Measurements from ENCODE around the gene GIMAP8.
"Not testable (repeated sequence)": the region's sequence is repeated elsewhere in the genome, so short reads cannot be mapped to it uniquely, and the experiment has no call there.

Gene GIMAP8

DNA sequence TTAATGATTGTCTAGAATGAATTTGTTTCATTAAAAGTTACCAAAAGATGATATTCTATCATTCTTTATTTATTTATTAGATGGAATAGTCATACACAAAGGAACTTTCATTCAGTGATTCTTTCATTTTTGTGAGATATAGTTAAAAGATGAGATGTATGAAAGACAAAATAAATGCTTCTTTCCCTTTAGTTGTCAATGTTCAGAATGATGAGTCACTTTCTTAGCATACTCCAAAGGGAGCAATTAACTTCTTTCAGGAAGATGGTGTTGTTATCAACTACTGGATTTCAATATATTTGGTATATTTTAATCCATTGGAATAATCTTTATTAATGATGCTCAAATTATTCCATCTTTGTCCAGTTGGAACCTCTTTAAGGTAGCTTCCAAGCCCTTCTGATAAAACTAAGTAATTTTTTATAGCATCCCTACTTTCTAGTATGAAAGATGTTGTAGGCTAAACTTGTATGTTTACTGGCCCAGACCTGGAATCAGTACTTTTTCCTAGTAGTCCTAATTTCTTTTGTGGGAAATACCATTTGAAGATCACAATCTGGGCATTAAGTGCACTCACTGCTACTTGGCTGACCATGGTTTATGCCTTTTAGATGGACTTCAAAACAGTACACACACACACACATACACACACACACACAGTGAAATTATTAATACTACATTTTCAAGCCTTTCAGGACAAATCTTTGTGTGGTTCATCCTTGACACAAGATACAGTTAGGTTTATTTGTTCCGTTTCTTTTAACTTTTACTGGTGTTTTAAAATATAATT, 66.7 kb downstream of the GIMAP8 start:
- no peak for DNase-seq

DNA sequence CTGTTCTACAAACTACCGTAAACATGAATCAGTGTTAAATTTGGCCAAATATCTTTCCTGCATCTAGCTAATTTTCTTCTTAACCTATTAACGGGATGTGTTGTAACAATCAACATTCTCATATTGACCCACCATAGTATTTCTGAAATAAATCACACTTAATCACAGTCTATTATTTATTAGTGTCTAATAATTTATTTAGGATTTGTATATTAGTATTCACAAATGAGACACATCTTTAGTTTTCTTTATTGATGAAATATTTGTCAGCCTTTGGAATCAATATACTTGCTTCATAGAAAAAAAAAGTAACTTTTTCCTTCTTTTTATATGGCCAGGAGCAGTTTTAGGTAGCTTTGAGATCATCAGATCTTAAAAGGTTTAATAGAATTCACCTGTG, 68.9 kb downstream of the GIMAP8 start:
- DNase-seq, result no peak

- no peak for DNase-seq
These were observed 69.7 kb downstream of the GIMAP8 start for GRCh38 chr7:150520145-150520544.

DNA sequence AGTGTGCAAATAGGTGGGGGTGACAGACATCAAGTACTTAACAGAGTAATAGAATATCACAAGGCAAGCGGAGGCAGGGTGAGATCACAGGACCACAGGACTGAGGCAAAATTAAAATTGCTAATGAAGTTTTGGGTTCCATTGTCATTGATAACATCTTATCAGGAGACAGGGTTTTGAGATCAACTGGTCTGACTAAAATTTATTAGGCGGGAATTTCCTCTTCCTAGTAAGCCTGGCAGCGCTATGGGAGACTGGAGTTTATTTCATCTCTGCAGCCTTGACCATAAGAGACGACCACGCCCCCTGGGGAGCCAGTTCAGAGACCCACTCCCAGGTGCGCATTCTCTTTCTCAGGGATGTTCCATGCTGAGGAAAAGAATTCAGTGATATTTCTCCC, 72.5 kb downstream of the GIMAP8 start:
- not testable (repeated sequence) for DNase-seq

GRCh38 chr7:150524018-150524417, 73.6 kb downstream of the GIMAP8 start:
- no peak for DNase-seq

All from NCI-H2029 (cell line).